HCT116 (cell line): ENCODE measurements around the gene IRF8. TPM values are rescaled to one million over a fixed set of nuclear protein-coding genes. Genes with fewer than 3 reads are reported as not detected.

ENCODE experiments used
- ATAC-seq: fragments of 200-7000 bp; cut with Tn5 transposase; 2 replicates; pipeline ENCODE4 v1.9.1; 2020; ENCODE audit warnings: mild to moderate bottlenecking, moderate library complexity
- BruUV-seq: library from RNA; stranded (reverse); fragments of 400-500 nt; replicated peaks from 2 replicates; lab custom pipeline; 2021; lab: Mats Ljungman, UMichigan
- CTCF ChIA-PET: fragments of 300-600 bp; sonication (Branson Sonifier 250); formaldehyde crosslinking; loops from one replicate; lab custom pipeline; 2021; ENCODE audit warnings: antibody characterized with exemption; lab: Charles Lee
- POLR2A ChIA-PET: fragments of 300-600, 350-600 bp; sonication (Branson Sonifier 250); formaldehyde crosslinking; loops from one replicate; lab custom pipeline; 2021; ENCODE audit warnings: antibody characterized with exemption; lab: Charles Lee
- RAD21 ChIA-PET, 2 experiments: fragments of 300-600 bp; sonication (Branson Sonifier 250); formaldehyde crosslinking; loops; one replicate each; lab custom pipeline; 2023; ENCODE audit warnings: low total read pairs in 2 of 2; ENCODE audit not compliant: uncharacterized antibody in 2 of 2, unreplicated experiment in 2 of 2, low non-redundant PET in 1 of 2; lab: Charles Lee
- DNase-seq: peaks from one replicate; pipeline ENCODE4 v3.0.0-alpha.2; 2010; ENCODE audit warnings: low read depth, low spot score
- H2AFZ ChIP-seq: fragments of 200-600 bp; shearing (Covaris generic), sonication (generic); 2 replicates; pipeline ENCODE4 v1.6.1; 2017; ENCODE audit warnings: low read depth, mixed run types, mixed read lengths, antibody characterized with exemption, low read length; ENCODE audit not compliant: poor library complexity, severe bottlenecking
- H3K27ac ChIP-seq: 2 replicates; pipeline ENCODE4 v1.5.1; 2012; ENCODE audit warnings: low read depth, low read length
- H3K27me3 ChIP-seq: fragments of 200-600 bp; sonication (generic); 2 replicates; pipeline ENCODE4 v1.6.1; 2016; ENCODE audit warnings: mixed run types, low read length, mixed read lengths; ENCODE audit not compliant: insufficient read depth
- H3K36me3 ChIP-seq, 2 experiments: fragments of 200-500 bp in 1 of 2; fragments of 200-600 bp in 1 of 2; sonication (Bioruptor generic) in 1 of 2; sonication (generic) in 1 of 2; 2 replicates each; pipeline versions ENCODE4 v1.5.1 to v1.6.1; 2014 to 2016; ENCODE audit warnings: low read length in 2 of 2, inconsistent platforms in 1 of 2, mixed read lengths in 1 of 2, mixed run types in 1 of 2; ENCODE audit not compliant: insufficient read depth in 2 of 2, control insufficient read depth in 1 of 2
- H3K4me1 ChIP-seq, 2 experiments: fragments of 200-600 bp in 1 of 2; sonication (generic) in 1 of 2; 2 replicates each; pipeline versions ENCODE4 v1.5.1 to v1.6.1; 2012 to 2017; ENCODE audit warnings: low read length in 2 of 2, inconsistent platforms in 1 of 2, mild to moderate bottlenecking in 1 of 2, mixed read lengths in 1 of 2, mixed run types in 1 of 2, moderate library complexity in 1 of 2; ENCODE audit not compliant: insufficient read depth in 2 of 2, control insufficient read depth in 1 of 2
- H3K4me2 ChIP-seq: fragments of 200-600 bp; sonication (generic); 2 replicates; pipeline ENCODE4 v1.6.1; 2017; ENCODE audit warnings: mixed run types, low read length, mixed read lengths
- H3K4me3 ChIP-seq, 2 experiments: fragments of 200-600 bp in 1 of 2; sonication (generic) in 1 of 2; replicated peaks in 1 of 2; 2 replicates each; pipeline ENCODE4 v1.5.1; 2011 to 2016; ENCODE audit warnings: low read length in 2 of 2, control low read depth in 1 of 2, low read depth in 1 of 2, mild to moderate bottlenecking in 1 of 2, mixed read lengths in 1 of 2, mixed run types in 1 of 2
- H3K79me2 ChIP-seq: fragments of 200-600 bp; sonication (generic); 2 replicates; pipeline ENCODE4 v1.6.1; 2017; ENCODE audit warnings: mild to moderate bottlenecking, mixed run types, low read length, moderate library complexity, mixed read lengths; ENCODE audit not compliant: insufficient read depth
- H3K9ac ChIP-seq: fragments of 200-600 bp; sonication (generic); 2 replicates; pipeline ENCODE4 v1.6.1; 2016; ENCODE audit warnings: low read length, mixed read lengths
- H3K9me2 ChIP-seq: fragments of 200-600 bp; sonication (generic), shearing (Covaris generic); 2 replicates; pipeline ENCODE4 v1.6.1; 2017; ENCODE audit warnings: mixed run types, mild to moderate bottlenecking, moderate library complexity; ENCODE audit not compliant: insufficient read depth
- H3K9me3 ChIP-seq, 2 experiments: fragments of 200-500 bp in 1 of 2; fragments of 200-600 bp in 1 of 2; sonication (Bioruptor generic) in 1 of 2; sonication (generic) in 1 of 2; 2 replicates each; pipeline ENCODE4 v1.6.1; 2014 to 2017; ENCODE audit warnings: low read length in 2 of 2, mixed read lengths in 2 of 2, inconsistent platforms in 1 of 2, low read depth in 1 of 2, mild to moderate bottlenecking in 1 of 2, mixed run types in 1 of 2, moderate library complexity in 1 of 2; ENCODE audit not compliant: control insufficient read depth in 1 of 2, insufficient read depth in 1 of 2
- H4K20me1 ChIP-seq: fragments of 200-600 bp; sonication (generic), shearing (Covaris generic); 2 replicates; pipeline ENCODE4 v1.6.1; 2017; ENCODE audit warnings: mixed run types, mild to moderate bottlenecking, moderate library complexity; ENCODE audit not compliant: insufficient read depth
- CBX3 ChIP-seq: IDR thresholded peaks from 2 replicates; pipeline ENCODE4 v1.6.1; 2012; ENCODE audit warnings: low read depth
- CEBPB ChIP-seq: IDR thresholded peaks from 2 replicates; pipeline ENCODE4 v1.6.1; 2012; ENCODE audit warnings: low read depth
- CTCF ChIP-seq, 3 experiments: fragments of 200-600 bp in 1 of 3; sonication (generic) in 1 of 3; IDR thresholded peaks in 2 of 3; conservative IDR thresholded peaks in 1 of 3; 2 replicates each; pipeline ENCODE4 v1.5.1; 2012 to 2017; ENCODE audit warnings: low read depth in 2 of 3, low read length in 2 of 3, antibody characterized with exemption in 1 of 3, borderline replicate concordance in 1 of 3, control low read depth in 1 of 3, mild to moderate bottlenecking in 1 of 3, mixed read lengths in 1 of 3, mixed run types in 1 of 3, moderate library complexity in 1 of 3; ENCODE audit not compliant: insufficient read depth in 1 of 3
- EGR1 ChIP-seq: IDR thresholded peaks from 2 replicates; pipeline ENCODE4 v1.6.1; 2012; ENCODE audit warnings: low read depth
- FOSL1 ChIP-seq: IDR thresholded peaks from 2 replicates; pipeline ENCODE4 v1.6.1; 2012; ENCODE audit warnings: low read depth
- JUND ChIP-seq: IDR thresholded peaks from 2 replicates; pipeline ENCODE4 v1.6.1; 2012
- POLR2AphosphoS5 ChIP-seq: IDR thresholded peaks from 2 replicates; pipeline ENCODE4 v1.6.1; 2011; ENCODE audit warnings: mild to moderate bottlenecking, low read depth, low read length, moderate library complexity
- REST ChIP-seq: IDR thresholded peaks from 2 replicates; pipeline ENCODE4 v1.6.1; 2012; ENCODE audit warnings: low read depth
- SRF ChIP-seq: IDR thresholded peaks from 2 replicates; pipeline ENCODE4 v1.6.1; 2012; ENCODE audit warnings: low read depth
- TCF7L2 ChIP-seq: IDR thresholded peaks from 2 replicates; pipeline ENCODE4 v1.7.0; 2011; ENCODE audit warnings: borderline replicate concordance, inconsistent platforms; ENCODE audit not compliant: insufficient read depth, insufficient read length; ENCODE audit errors: extremely low read depth
- YY1 ChIP-seq: IDR thresholded peaks from 2 replicates; pipeline ENCODE4 v1.6.1; 2011; ENCODE audit warnings: low read length, low read depth, moderate library complexity, mild to moderate bottlenecking; ENCODE audit not compliant: insufficient replicate concordance; ENCODE audit errors: extremely low read depth
- ZFX ChIP-seq: fragments of 450-650 bp; IDR thresholded peaks from 2 replicates; pipeline ENCODE4 v1.6.1; 2017
- ZNF274 ChIP-seq: fragments of 200-500 bp; sonication (Bioruptor generic); IDR thresholded peaks from 2 replicates; pipeline ENCODE4 v1.6.1; 2014; ENCODE audit warnings: mild to moderate bottlenecking, low read depth, low read length, inconsistent platforms
- intact Hi-C: fragments of 100-400 bp; cut with micrococcal nuclease; formaldehyde crosslinking; loops from 2 replicates; pipeline ENCODE4 v1.10.0; 2022
- total RNA-seq: library from RNA; stranded (reverse); gene quantifications from one replicate; pipeline ENCODE4 v1.2.1, GENCODE V29; 2021; ENCODE audit not compliant: unreplicated experiment

Gene IRF8
- total RNA-seq, 1 experiment from 2014 or later = 0.61 TPM

- CTCF ChIA-PET = no interaction called here
- peaks cover 60% of the 10 kb centered on the region for H3K27me3 ChIP-seq
- no peak overlapping the region for H3K4me3 ChIP-seq
- H4K20me1 ChIP-seq = no peaks in the 10 kb centered on the region
- no peak overlapping the region for H3K4me2 ChIP-seq
- no peak overlapping the region for H3K9ac ChIP-seq
- H3K9me2 ChIP-seq = no peaks in the 10 kb centered on the region
- no peak for DNase-seq
- TF ChIP-seq TCF7L2 (no peak), SRF (no peak), CBX3 (no peak), JUND (no peak), FOSL1 (no peak), CTCF (IDR thresholded peaks at IDR 0.05 in 2 of 3, conservative IDR thresholded peaks at IDR 0.05 in 1 of 3; ENCODE audit: borderline replicate concordance in 1 of 3, insufficient read depth in 1 of 3, low read depth in 2 of 3, low read length in 2 of 3) (no peak), REST (no peak), YY1 (no peak), ZFX (no peak), POLR2AphosphoS5 (no peak), CEBPB (no peak), EGR1 (no peak), ZNF274 (no peak)
- RAD21 ChIA-PET = no interaction called here
- no peaks in the 10 kb centered on the region for H3K4me1 ChIP-seq
- intact Hi-C loops = no loop called here
- no peak overlapping the region for H2AFZ ChIP-seq
- no peaks in the 10 kb centered on the region for H3K36me3 ChIP-seq
- no peak overlapping the region for H3K27ac ChIP-seq
- H3K9me3 ChIP-seq = no peaks in the 10 kb centered on the region; a peak in 2 of 4 replicates
- no peaks in the 10 kb centered on the region for H3K79me2 ChIP-seq
- POLR2A ChIA-PET = no interaction called here
- ATAC-seq = no peak
- no TSS peak for BruUV-seq
Observed at GRCh38 chr16:85869206-85869605, 29.8 kb upstream of the IRF8 start.
